Measurements from ENCODE around the gene CROCC.

- TF ChIP-seq CTCF (IDR thresholded peaks at IDR 0.05) (no peak), POLR2AphosphoS5 (IDR thresholded peaks at IDR 0.05; ENCODE audit: insufficient read depth in 1 of 2, low read depth in 1 of 2) (peak in 1 of 2 donors; percentile 64), POLR2A (IDR thresholded peaks at IDR 0.05) (no peak)
These were observed 4.1 kb downstream of the CROCC start for GRCh38 chr1:16925635-16926490.
